IPS-20b (cell line): ENCODE results near the gene YIPF2.
"Not testable (repeated sequence)": the region's sequence is repeated elsewhere in the genome, so short reads cannot be mapped to it uniquely, and the experiment has no call there.

Experiments
- H3K27ac ChIP-seq: one replicate; pipeline ENCODE4 v1.5.1; 2013; ENCODE audit warnings: low read length
- H3K27me3 ChIP-seq: 2 replicates; pipeline ENCODE4 v1.6.1; 2013; ENCODE audit warnings: mild to moderate bottlenecking, low read length, inconsistent platforms; ENCODE audit not compliant: insufficient read depth
- H3K36me3 ChIP-seq: 2 replicates; pipeline ENCODE4 v1.6.1; 2013; ENCODE audit warnings: low read depth, mild to moderate bottlenecking, inconsistent platforms, low read length, moderate library complexity; ENCODE audit not compliant: insufficient read depth
- H3K4me1 ChIP-seq: 2 replicates; pipeline ENCODE4 v1.6.1; 2013; ENCODE audit warnings: mild to moderate bottlenecking, control low read depth, inconsistent platforms, low read length, moderate library complexity; ENCODE audit not compliant: insufficient read depth
- H3K4me3 ChIP-seq: 2 replicates; pipeline ENCODE4 v1.5.1; 2013; ENCODE audit warnings: mild to moderate bottlenecking, low read length, inconsistent platforms
- H3K9ac ChIP-seq: 2 replicates; pipeline ENCODE4 v1.6.1; 2013; ENCODE audit warnings: low read depth, mild to moderate bottlenecking, inconsistent platforms, low read length, moderate library complexity
- H3K9me3 ChIP-seq: 2 replicates; pipeline ENCODE4 v1.6.1; 2013; ENCODE audit warnings: mild to moderate bottlenecking, low read depth, low read length, inconsistent platforms; ENCODE audit not compliant: insufficient read depth

Gene YIPF2

DNA sequence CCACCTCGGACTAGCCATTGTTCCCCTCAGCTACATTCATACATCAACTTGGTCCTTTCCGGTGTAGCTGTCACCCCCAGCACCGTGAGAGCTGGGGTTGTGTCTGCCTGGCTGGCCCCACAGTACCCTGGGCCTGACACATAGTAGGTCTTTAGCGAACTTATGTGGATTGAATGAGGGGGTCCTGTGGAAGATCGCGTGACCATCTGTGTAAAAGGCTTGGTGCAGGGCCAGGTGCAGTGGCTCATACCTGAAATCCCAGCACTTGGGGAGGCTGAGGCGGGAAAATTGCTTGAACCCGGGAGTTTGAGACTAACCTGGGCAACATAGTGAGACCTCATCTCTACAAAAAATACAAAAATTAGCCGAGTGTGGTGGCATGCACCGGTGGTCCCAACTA is 34.4 kb upstream of the YIPF2 start:
- no peaks in the 10 kb centered on the region for H3K9me3 ChIP-seq
- H3K9ac ChIP-seq, result no peak overlapping the region; the same call in 1 of the 2 replicates
- no peaks in the 10 kb centered on the region for H3K27me3 ChIP-seq
- H3K4me3 ChIP-seq, result peak overlapping the region; percentile 29
- H3K4me1 ChIP-seq, result peaks cover 11% of the 10 kb centered on the region; the same call in 1 of the 2 replicates
- H3K36me3 ChIP-seq, result no peaks in the 10 kb centered on the region
- no peak overlapping the region for H3K27ac ChIP-seq

DNA sequence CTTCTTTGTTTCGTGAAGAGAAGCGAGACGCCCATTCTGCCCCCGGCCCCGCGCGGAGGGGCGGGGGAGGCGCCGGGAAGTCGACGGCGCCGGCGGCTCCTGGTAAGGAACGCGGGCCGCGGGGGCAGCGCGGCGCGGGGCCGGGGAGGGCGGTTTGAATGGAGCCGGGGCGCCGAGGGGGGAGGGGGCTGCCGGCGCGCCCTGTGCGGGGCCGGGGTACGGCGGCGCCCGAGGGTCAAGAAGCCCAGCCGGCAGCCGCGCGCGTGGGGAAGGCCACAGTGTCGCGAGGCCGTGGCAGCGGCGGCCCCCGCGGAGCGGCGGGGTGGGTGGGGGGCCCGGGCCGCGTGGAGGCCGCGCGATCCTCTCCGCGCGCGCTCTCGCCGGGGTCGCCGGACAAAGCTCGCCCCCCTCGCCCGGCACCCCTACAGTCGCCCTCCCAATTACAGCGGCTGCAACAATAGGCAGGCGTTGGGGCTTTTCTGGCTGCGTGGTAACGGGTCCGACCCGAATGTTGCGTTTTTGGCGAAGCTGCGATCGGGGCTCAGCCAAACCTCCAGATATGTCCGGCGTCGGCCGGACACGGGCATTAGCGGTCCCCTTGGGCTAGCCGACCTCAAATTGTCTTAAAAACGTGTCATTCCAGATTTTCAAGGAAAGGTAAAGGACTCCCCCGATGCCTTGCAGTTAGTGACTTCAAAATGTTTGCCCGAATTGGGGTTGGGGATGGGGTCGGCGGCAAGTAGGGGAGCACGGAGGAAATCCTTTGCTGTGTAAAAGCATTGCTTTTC is 32.8 kb upstream of the YIPF2 start:
- H3K4me3 ChIP-seq, result peak overlapping the region; percentile 85
- H3K9me3 ChIP-seq, result no peaks in the 10 kb centered on the region
- H3K36me3 ChIP-seq, result no peaks in the 10 kb centered on the region
- H3K27me3 ChIP-seq, result no peaks in the 10 kb centered on the region
- H3K9ac ChIP-seq, result peak overlapping the region; percentile 98
- peaks cover 11% of the 10 kb centered on the region; the same call in 1 of the 2 replicates for H3K4me1 ChIP-seq
- peak overlapping the region; percentile 86 for H3K27ac ChIP-seq

DNA sequence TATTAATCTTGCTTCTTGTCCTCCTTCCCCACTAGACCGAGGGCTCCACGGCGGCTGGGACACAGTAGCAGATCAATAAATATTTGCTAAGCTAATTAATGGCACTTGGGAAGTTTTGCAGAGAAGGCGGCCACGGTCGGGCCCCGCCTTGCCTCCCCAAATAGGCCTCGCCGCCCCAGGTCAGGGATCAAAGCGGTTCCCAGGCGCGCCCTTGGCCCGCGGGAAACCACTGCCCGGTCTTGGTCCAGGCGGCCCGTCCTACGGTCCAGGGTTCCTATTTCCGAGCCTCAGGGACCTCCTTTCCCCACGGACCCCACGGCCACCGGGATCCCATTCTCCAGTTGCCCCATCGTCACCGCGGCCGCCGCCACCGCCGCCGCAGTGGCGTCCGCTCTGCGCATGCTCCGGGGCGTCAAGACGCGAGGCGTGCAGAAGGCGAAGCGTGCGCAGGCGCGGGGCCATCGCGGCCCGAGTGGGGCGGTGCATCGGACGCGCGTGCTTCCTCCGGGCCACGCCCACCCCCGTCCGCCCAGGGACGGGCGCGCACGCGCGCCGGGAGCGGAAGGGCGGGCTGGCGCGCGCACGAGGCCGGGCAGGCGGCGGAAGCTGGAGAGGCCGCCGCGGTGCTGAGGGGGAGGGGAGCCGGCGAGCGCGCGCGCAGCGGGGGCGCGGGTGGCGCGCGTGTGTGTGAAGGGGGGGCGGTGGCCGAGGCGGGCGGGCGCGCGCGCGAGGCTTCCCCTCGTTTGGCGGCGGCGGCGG is 32.1 kb upstream of the YIPF2 start, which contains the start of gene SMARCA4:
Gene SMARCA4, plus strand, starts transcription at position 717 of the 759 bp plus-strand sequence. CDS start 23,122 bp downstream, outside the sequence.
- Histone ChIP-seq H3K27me3 (no peaks in the 10 kb centered on the region), H3K4me1 (peaks cover 10% of the 10 kb centered on the region; the same call in 1 of the 2 replicates), H3K9ac (peak within 1 kb of the TSS; percentile 98), H3K36me3 (no peaks in the 10 kb centered on the region), H3K9me3 (no peaks in the 10 kb centered on the region), H3K27ac (peak within 1 kb of the TSS; percentile 86), H3K4me3 (peak within 1 kb of the TSS; percentile 85)

DNA sequence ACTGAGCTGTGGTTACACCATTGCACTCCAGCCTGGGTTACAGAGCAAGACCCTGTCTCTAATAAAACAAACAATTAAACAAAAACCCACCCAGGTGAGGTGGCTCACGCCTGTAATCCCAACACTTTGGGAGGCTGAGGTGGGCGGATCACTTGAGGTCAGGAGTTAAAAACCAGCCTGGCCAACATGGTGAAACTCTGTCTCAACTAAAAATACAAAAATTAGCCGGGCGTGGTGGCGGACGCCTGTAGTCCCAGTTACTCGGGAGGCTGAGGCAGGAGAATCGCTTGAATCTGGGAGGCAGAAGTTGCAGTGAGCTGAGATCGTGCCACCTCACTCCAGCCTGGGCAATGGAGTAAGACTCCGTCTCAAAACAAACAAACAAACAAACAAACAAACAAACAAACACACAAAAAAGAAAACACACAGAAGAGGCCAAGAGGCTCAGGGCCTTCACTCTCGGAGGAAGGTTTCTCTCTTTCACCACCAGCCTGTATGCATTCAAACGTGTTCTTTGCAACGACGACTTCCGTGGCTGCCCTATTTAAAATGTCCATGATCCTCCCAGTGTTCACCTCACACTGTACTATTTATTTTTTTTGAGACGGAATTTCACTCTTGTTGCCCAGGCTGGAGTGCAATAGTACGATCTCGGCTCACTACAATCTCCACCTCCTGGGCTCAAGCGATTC is 31.0 kb upstream of the YIPF2 start:
- H3K4me3 ChIP-seq, result peak overlapping the region; percentile 63; the same call in 1 of the 2 replicates
- H3K9me3 ChIP-seq, H3K36me3 ChIP-seq, H3K27me3 ChIP-seq, H3K4me1 ChIP-seq, H3K27ac ChIP-seq: not testable (repeated sequence)
- peak overlapping the region; percentile 84; the same call in 1 of the 2 replicates for H3K9ac ChIP-seq

DNA sequence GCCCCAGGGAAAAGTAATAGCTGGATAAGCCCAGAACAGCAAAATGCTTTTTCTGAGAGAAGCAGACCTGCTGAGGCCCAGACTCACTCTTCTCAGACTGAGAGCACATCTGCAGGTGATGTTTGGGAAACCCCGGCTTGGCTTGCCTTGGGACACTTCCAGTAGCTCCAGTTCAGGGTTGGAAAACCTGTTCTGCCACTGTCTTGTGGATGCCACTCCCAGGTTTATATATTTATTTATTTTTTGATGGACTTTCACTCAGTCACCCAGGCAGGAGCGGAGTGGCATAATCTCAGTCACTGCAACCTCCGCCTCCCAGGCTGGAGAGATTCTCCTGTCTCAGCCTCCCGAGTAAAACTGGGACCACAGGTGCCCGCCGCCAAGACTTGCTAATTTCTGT is 24.4 kb upstream of the YIPF2 start:
- no peak overlapping the region for H3K9ac ChIP-seq
- no peaks in the 10 kb centered on the region for H3K36me3 ChIP-seq
- no peaks in the 10 kb centered on the region for H3K4me1 ChIP-seq
- H3K4me3 ChIP-seq, result no peak overlapping the region
- no peaks in the 10 kb centered on the region for H3K9me3 ChIP-seq
- H3K27me3 ChIP-seq, result no peaks in the 10 kb centered on the region
- H3K27ac ChIP-seq, result no peak overlapping the region

DNA sequence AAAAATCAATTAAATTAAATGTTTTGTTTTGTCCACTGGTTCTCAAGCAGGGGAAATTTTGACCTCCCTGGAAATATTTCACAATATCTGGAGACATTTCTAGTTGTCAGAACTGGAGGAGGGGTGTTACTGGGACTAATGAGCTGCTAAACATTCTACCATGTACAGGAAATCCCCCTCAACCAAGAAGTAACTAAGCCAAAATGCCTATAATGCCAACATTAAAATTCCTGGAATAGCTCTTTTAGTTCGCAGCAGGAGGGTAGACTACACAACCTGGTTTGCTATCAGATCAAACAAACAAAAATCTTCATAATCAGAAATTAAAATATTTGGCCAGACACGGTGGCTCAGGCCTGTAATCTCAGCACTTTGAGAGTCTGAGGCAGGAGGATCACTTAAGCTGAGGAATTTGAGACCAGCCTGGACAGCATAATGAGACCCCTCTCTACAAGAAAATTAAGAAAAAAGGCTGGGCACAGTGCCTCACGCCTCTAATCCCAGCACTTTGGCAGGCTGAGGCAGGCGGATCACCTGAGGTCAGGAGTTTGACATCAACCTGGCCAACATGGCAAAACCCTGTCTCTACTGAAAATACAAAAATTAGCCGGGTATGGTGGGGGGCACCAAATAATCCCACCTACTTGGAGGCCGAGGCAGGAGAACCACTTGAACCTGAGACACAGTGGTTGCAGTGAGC is 18.7 kb upstream of the YIPF2 start:
- H3K27ac ChIP-seq, result no peak overlapping the region

DNA sequence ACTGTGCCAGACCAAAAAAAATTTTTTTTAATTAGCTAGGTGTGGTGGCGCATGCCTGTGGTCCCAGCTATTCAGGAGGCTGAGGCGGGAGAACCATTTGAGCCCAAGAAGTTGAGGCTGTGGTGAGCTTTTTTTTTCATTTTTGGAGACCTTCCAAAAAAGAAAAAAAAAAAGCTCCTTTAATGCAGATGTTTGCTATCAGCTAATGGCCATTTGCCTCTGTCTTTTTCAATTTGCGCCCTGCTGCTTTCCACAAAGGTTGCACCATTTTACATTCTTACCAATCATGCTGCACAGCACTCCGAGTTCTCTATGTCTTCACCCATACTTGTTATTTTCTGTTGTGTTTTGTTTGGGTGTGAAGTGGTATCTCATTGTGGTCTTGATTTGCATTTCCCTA is 16.8 kb upstream of the YIPF2 start:
- no peaks in the 10 kb centered on the region for H3K9me3 ChIP-seq
- no peaks in the 10 kb centered on the region for H3K36me3 ChIP-seq
- no peak overlapping the region for H3K4me3 ChIP-seq
- H3K27me3 ChIP-seq, result no peaks in the 10 kb centered on the region
- no peak overlapping the region for H3K27ac ChIP-seq
- H3K9ac ChIP-seq, result no peak overlapping the region
- no peaks in the 10 kb centered on the region for H3K4me1 ChIP-seq

More for the DNA sequence above, 18.7 kb upstream of the YIPF2 start:
- H3K4me1 ChIP-seq, result no peaks in the 10 kb centered on the region
- no peaks in the 10 kb centered on the region for H3K27me3 ChIP-seq
- no peaks in the 10 kb centered on the region for H3K36me3 ChIP-seq
- H3K9ac ChIP-seq, result no peak overlapping the region
- H3K4me3 ChIP-seq, result no peak overlapping the region
- H3K9me3 ChIP-seq, result no peaks in the 10 kb centered on the region

DNA sequence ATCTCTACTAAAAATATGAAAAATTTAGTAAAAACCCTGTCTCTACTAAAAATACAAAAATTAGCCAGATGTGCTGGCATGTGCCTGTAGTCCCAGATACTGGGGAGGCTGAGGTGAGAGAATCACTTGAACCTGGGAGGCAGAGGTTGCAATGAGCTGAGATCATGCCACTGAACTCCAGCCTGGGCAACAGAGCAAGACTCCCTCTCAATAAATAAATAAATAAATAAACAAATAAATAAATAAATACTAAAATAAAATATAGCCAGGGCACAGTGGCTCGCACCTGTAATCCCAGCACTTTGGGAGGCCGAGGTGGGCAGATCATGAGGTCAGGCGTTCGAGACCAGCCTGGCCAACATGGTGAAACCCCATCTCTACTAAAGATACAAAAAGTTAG is 15.0 kb upstream of the YIPF2 start:
- H3K27ac ChIP-seq, H3K9me3 ChIP-seq, H3K4me3 ChIP-seq, H3K36me3 ChIP-seq, H3K27me3 ChIP-seq, H3K9ac ChIP-seq, H3K4me1 ChIP-seq: not testable (repeated sequence)

DNA sequence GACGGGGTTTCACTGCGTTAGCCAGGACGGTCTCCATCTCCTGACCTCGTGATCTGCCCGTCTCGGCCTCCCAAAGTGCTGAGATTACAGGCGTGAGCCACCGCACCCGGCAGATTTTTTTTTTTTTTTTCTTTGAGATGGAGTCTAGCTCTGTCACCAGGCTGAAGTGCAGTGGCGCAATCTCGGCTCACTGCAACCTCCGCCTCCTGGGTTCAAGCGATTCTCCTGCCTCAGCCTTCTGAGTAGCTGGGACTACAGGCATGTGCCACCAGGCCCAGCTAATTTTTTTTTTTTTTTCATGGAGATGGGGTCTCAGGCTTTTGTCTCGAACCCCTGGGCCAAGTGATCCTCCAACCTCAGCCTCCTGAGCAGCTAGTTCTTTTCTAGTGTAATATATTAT is 13.2 kb upstream of the YIPF2 start:
- not testable (repeated sequence) for H3K27me3 ChIP-seq, H3K4me1 ChIP-seq, H3K27ac ChIP-seq, H3K36me3 ChIP-seq, H3K9ac ChIP-seq, H3K9me3 ChIP-seq, H3K4me3 ChIP-seq

DNA sequence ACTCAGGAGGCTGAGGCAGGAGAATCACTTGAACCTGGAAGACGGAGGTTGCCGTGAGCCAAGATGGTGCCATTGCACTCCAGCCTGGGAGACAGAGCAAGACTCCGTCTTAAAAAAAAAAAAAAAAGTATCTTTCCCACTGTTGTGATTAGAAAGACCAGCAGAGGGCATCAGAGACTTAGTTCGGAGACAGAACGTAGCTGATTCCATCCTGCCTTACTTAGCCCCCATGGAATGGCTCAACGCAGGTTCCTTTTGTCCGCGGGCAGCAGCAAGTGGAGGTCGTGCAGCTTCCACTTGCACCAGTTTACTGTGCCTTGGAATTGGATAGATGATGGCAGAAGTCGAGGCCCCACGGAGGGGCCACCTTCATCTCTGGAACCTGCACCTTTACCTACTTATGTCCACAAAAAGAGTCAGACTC is 8.2 kb upstream of the YIPF2 start:
- Histone ChIP-seq H3K4me3 (no peak overlapping the region), H3K27me3 (no peaks in the 10 kb centered on the region), H3K36me3 (no peaks in the 10 kb centered on the region), H3K4me1 (peaks cover 3% of the 10 kb centered on the region; the same call in 1 of the 2 replicates), H3K27ac (no peak overlapping the region), H3K9me3 (no peaks in the 10 kb centered on the region), H3K9ac (peak overlapping the region; percentile 30; the same call in 1 of the 2 replicates)
